ENCODE measurements around the gene POU3F1. TPM values are rescaled to one million over a fixed set of nuclear protein-coding genes. Genes with fewer than 3 reads are reported as not detected.

The POU3F1 gene
- total RNA-seq, 2 experiments from 2014 or later, result 0.13 TPM; not detected in 1

GRCh38 chr1:38071312-38072256 is 25.0 kb upstream of the POU3F1 start:
- intact Hi-C loops (cut with micrococcal nuclease; ENCODE audit: unreplicated experiment), result no loop called here

GRCh38 chr1:38068980-38069340 is 22.4 kb upstream of the POU3F1 start:
- Histone ChIP-seq H3K79me2 (ENCODE audit: insufficient read depth, low read depth, low read length) (no peaks in the 10 kb centered on the region), H3K4me2 (ENCODE audit: low read length) (no peak overlapping the region), H3K9me2 (ENCODE audit: insufficient read depth, low read length) (no peaks in the 10 kb centered on the region), H3K9me3 (ENCODE audit: low read length) (no peaks in the 10 kb centered on the region), H3K36me3 (ENCODE audit: insufficient read depth, low read length) (no peaks in the 10 kb centered on the region), H3K4me1 (ENCODE audit: insufficient read depth, low read length, poor library complexity, severe bottlenecking) (peaks cover 3% of the 10 kb centered on the region), H3K4me3 (ENCODE audit: low read depth, low read length, poor library complexity, severe bottlenecking) (no peak overlapping the region), H4K20me1 (ENCODE audit: insufficient read depth, low read length) (no peaks in the 10 kb centered on the region), H3K27ac (ENCODE audit: low read depth, low read length, poor library complexity, severe bottlenecking) (no peak overlapping the region), H2AFZ (ENCODE audit: low read length) (no peak overlapping the region)
- ChIA-PET CTCF (ENCODE audit: unreplicated experiment) (interaction anchor here (0.6 kb wide), 1 partner anchor 219 kb away, joined by 3 read pairs; no protein-coding TSS in a partner anchor), POLR2A (no interaction called here)
- DNase-seq (ENCODE audit: low spot score), result no peak
- intact Hi-C loops (cut with micrococcal nuclease; ENCODE audit: unreplicated experiment), result no loop called here
- BruUV-seq (replicated peaks), result no TSS peak
- TF ChIP-seq EZH2phosphoT487 (IDR thresholded peaks at IDR 0.05; ENCODE audit: borderline replicate concordance, low read depth, low read length) (no peak), CTCF (conservative IDR thresholded peaks at IDR 0.05; ENCODE audit: low read length) (no peak)

More at GRCh38 chr1:38071312-38072256, 25.0 kb upstream of the POU3F1 start:
- peak; percentile 28 for DNase-seq (ENCODE audit: low spot score)
- CTCF ChIA-PET (ENCODE audit: unreplicated experiment), result interaction anchor here (0.6 to 0.9 kb wide), 2 partner anchors 18 to 737 kb away, joined by 3 read pairs; no protein-coding TSS in a partner anchor
- TF ChIP-seq EZH2phosphoT487 (IDR thresholded peaks at IDR 0.05; ENCODE audit: borderline replicate concordance, low read depth, low read length) (no peak), CTCF (conservative IDR thresholded peaks at IDR 0.05; ENCODE audit: low read length) (peak; percentile 68)
- Histone ChIP-seq H3K4me3 (ENCODE audit: low read depth, low read length, poor library complexity, severe bottlenecking) (no peak overlapping the region), H2AFZ (ENCODE audit: low read length) (no peak overlapping the region), H3K79me2 (ENCODE audit: insufficient read depth, low read depth, low read length) (no peaks in the 10 kb centered on the region), H4K20me1 (ENCODE audit: insufficient read depth, low read length) (no peaks in the 10 kb centered on the region), H3K4me1 (ENCODE audit: insufficient read depth, low read length, poor library complexity, severe bottlenecking) (peaks cover 3% of the 10 kb centered on the region), H3K27ac (ENCODE audit: low read depth, low read length, poor library complexity, severe bottlenecking) (no peak overlapping the region), H3K9me3 (ENCODE audit: low read length) (no peaks in the 10 kb centered on the region), H3K9me2 (ENCODE audit: insufficient read depth, low read length) (no peaks in the 10 kb centered on the region), H3K4me2 (ENCODE audit: low read length) (no peak overlapping the region), H3K36me3 (ENCODE audit: insufficient read depth, low read length) (no peaks in the 10 kb centered on the region)
- BruUV-seq (replicated peaks), result no TSS peak
- POLR2A ChIA-PET, result no interaction called here
